ENCODE results near the gene MAP3K19. TPM values are rescaled to one million over a fixed set of nuclear protein-coding genes. Genes with fewer than 3 reads are reported as not detected.

MAP3K19 gene
- total RNA-seq, 1 donor from 2014 or later: not detected

DNA sequence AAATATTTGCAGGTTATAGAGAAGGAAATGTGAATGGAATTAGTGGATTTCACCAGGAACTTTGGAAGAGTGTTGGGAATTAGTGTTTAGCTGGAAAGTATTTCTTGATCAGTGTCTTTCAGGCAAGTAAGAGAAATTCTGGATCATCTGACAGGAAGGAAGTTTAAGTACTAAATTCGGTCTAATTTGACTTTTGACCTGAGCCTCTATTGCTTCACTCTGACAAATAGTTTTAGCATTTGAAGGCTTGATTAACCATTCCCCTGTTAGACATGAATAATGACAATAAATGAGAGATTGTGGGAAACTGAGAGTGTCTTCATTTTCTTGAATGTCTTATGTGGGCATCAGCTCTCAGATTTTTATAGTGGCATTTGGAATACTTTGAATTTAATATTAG, 112.6 kb downstream of the MAP3K19 start:
- peaks cover 67% of the 10 kb centered on the region for H3K4me1 ChIP-seq

DNA sequence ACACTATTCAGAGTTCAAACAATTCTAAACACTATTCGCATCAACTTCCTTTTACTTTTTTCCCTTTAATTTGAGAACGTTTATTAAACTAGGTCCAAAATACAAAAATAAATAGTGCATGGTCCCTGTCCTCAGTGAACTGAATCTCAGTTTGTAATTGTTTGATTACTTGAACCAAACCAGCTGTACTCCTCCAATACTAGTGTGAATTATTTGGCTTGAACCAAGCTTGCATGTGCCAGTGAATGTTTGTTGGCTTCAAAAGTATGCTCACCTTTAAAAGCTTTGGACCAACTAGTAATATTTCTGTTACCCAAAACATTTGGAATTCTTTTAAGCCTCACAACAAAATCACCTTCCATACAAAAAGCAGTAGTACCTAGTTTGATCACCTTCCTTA, 113.1 kb downstream of the MAP3K19 start:
- H3K27ac ChIP-seq: no peak overlapping the region
- peaks cover 70% of the 10 kb centered on the region for H3K4me1 ChIP-seq
- no peak for DNase-seq (ENCODE audit: extremely low spot score in 2 of 2)
- TF ChIP-seq, protein P1, sequence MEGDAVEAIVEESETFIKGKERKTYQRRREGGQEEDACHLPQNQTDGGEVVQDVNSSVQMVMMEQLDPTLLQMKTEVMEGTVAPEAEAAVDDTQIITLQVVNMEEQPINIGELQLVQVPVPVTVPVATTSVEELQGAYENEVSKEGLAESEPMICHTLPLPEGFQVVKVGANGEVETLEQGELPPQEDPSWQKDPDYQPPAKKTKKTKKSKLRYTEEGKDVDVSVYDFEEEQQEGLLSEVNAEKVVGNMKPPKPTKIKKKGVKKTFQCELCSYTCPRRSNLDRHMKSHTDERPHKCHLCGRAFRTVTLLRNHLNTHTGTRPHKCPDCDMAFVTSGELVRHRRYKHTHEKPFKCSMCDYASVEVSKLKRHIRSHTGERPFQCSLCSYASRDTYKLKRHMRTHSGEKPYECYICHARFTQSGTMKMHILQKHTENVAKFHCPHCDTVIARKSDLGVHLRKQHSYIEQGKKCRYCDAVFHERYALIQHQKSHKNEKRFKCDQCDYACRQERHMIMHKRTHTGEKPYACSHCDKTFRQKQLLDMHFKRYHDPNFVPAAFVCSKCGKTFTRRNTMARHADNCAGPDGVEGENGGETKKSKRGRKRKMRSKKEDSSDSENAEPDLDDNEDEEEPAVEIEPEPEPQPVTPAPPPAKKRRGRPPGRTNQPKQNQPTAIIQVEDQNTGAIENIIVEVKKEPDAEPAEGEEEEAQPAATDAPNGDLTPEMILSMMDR (IDR thresholded peaks at IDR 0.05): no peak
- TF ChIP-seq POLR2AphosphoS5 (IDR thresholded peaks at IDR 0.05; ENCODE audit: insufficient read depth in 1 of 2, low read depth in 1 of 2) (no peak), POLR2A (IDR thresholded peaks at IDR 0.05) (no peak)
- intact Hi-C loops (cut with DNase I): no loop called here
- H3K9me3 ChIP-seq: no peaks in the 10 kb centered on the region
- no peak overlapping the region for H3K4me3 ChIP-seq
- no peaks in the 10 kb centered on the region for H3K27me3 ChIP-seq
- H3K36me3 ChIP-seq: peaks cover 0 to 11% of the 10 kb centered on the region in 2 donors

More for the DNA sequence above, 112.6 kb downstream of the MAP3K19 start:
- TF ChIP-seq, protein P1 (IDR thresholded peaks at IDR 0.05): no peak
- TF ChIP-seq POLR2A (IDR thresholded peaks at IDR 0.05) (no peak), POLR2AphosphoS5 (IDR thresholded peaks at IDR 0.05; ENCODE audit: insufficient read depth in 1 of 2, low read depth in 1 of 2) (no peak)
- no peaks in the 10 kb centered on the region for H3K27me3 ChIP-seq
- H3K36me3 ChIP-seq: peaks cover 0 to 16% of the 10 kb centered on the region in 2 donors
- H3K4me3 ChIP-seq: no peak overlapping the region
- no peak overlapping the region for H3K27ac ChIP-seq
- H3K9me3 ChIP-seq: no peaks in the 10 kb centered on the region
- intact Hi-C loops (cut with DNase I): no loop called here
- DNase-seq (ENCODE audit: extremely low spot score in 2 of 2): no peak

DNA sequence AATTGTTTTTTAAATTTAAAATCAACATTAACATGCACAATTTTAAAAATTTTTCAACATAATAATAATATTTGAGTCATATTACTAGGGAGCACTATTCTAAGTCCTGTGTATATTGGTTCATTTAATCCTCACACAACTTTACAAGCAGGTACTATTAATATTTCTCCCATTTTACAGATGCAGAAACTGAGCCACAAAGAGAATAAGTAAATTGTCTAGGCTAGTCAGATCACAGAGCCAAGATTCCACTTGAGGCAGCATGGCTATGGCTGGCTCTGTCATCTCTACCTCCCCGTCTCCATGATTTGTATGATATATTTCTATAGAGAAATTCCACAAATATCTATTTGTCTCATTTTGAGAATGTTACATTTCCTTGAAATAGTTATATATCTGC, 113.5 kb downstream of the MAP3K19 start:
- Histone ChIP-seq H3K36me3 (peaks cover 0 to 9% of the 10 kb centered on the region in 2 donors), H3K27me3 (no peaks in the 10 kb centered on the region), H3K9me3 (no peaks in the 10 kb centered on the region), H3K4me1 (peaks cover 73% of the 10 kb centered on the region), H3K4me3 (no peak overlapping the region), H3K27ac (no peak overlapping the region)
- intact Hi-C loops (cut with DNase I): no loop called here
- TF ChIP-seq POLR2AphosphoS5 (IDR thresholded peaks at IDR 0.05; ENCODE audit: insufficient read depth in 1 of 2, low read depth in 1 of 2) (no peak), POLR2A (IDR thresholded peaks at IDR 0.05) (no peak)
- TF ChIP-seq, protein P1 (IDR thresholded peaks at IDR 0.05): no peak
- no peak for DNase-seq (ENCODE audit: extremely low spot score in 2 of 2)

DNA sequence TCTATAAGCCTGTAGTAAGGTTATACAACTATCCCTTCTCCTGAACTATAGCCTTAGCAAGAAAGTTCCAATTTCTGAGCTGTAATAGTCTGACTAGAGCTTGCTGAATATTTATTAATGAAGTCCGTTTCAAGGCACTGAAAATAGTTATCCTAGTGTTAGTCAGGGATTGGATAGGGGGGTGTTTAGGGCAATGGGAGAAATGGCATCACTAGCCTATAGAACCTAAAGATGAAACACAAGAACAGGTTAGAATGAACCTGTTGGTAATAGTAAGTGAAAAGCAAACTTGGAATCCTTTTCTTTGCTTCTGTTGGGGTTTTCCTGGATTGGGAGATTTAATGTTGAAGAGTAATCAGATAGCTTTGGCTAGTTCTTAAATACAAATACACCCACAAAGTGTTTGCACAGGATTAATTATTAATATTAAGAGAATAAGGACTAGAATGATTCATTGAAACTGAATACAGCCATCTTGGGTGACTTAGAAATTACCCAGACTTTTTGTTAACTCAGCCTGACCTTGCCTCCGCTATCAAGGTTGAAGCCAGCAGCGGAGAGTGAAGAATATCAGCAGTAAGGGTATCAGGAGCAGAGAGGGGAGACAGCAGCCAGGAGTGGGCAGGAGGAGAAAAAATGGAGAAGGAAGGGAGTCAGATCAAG, 114.3 kb downstream of the MAP3K19 start:
- TF ChIP-seq POLR2AphosphoS5 (IDR thresholded peaks at IDR 0.05; ENCODE audit: insufficient read depth in 1 of 2, low read depth in 1 of 2) (no peak), POLR2A (IDR thresholded peaks at IDR 0.05) (no peak)
- TF ChIP-seq, protein P1 (IDR thresholded peaks at IDR 0.05): no peak
- H3K4me3 ChIP-seq: no peak overlapping the region
- no peaks in the 10 kb centered on the region for H3K27me3 ChIP-seq
- H3K27ac ChIP-seq: no peak overlapping the region
- H3K36me3 ChIP-seq: peaks cover 0 to 4% of the 10 kb centered on the region in 2 donors
- intact Hi-C loops (cut with DNase I): no loop called here
- DNase-seq (ENCODE audit: extremely low spot score in 2 of 2): no peak
- peaks cover 73% of the 10 kb centered on the region for H3K4me1 ChIP-seq
- H3K9me3 ChIP-seq: no peaks in the 10 kb centered on the region

DNA sequence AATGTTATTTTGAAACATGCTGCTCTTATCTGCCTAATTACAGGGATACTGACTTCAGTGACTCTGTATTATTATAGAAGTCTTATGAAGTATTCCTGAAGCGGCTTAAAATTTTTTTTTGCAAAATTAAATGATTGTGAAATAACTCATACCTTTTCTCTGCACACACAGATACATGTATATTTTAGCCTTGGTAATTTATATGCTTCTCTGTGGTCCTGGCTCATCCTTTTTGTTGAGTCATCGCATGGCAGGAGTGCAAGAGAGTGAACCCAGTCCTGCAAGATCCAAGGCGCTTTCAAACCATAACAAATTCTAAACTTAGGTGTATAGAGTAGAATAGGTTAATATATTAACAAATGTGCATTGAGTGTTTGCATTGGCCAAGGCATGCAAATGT, 120.1 kb downstream of the MAP3K19 start:
- intact Hi-C loops (cut with DNase I): no loop called here
- Histone ChIP-seq H3K27ac (no peak overlapping the region), H3K4me1 (peaks cover 75% of the 10 kb centered on the region), H3K9me3 (no peaks in the 10 kb centered on the region), H3K36me3 (peaks cover 0 to 9% of the 10 kb centered on the region in 2 donors), H3K4me3 (no peak overlapping the region), H3K27me3 (no peaks in the 10 kb centered on the region)
- DNase-seq (ENCODE audit: extremely low spot score in 2 of 2): no peak
- TF ChIP-seq, protein P1 (IDR thresholded peaks at IDR 0.05): no peak
